Stimulated activated CD4-positive, alpha-beta T cell treated with anti-CD3 and anti-CD28 coated beads, Interleukin-4, amount 100 ng/mL, for 24 hours (primary cell): Measurements from ENCODE around the gene ADAMTS2.

Experiments
- DNase-seq: peaks from one replicate; pipeline ENCODE4 v3.0.0-alpha.2; 2020

ADAMTS2 gene

GRCh38 chr5:179343021-179343718 is 2.1 kb downstream of the ADAMTS2 start:
- DNase-seq = no peak

DNA sequence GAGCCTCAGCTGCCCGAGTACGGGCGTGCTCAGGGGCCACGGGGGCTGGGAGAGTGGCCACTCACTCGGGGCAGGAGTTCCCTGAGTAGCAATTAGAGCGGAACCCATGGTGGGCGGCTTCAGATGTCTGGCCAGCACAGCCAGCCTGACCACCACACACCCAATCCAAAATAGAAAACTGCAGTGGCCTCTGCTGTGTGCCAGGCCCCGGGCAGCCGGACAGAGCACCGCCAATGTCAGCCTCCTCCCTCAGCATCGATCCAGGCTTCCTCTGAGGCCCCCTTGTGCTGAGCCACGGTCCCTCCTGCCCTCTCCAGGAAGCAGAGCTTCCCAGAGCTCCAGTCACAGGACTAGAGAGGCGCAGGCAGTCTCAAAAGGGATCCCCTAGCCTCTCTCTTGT is 2.7 kb downstream of the ADAMTS2 start:
- DNase-seq = no peak

DNA sequence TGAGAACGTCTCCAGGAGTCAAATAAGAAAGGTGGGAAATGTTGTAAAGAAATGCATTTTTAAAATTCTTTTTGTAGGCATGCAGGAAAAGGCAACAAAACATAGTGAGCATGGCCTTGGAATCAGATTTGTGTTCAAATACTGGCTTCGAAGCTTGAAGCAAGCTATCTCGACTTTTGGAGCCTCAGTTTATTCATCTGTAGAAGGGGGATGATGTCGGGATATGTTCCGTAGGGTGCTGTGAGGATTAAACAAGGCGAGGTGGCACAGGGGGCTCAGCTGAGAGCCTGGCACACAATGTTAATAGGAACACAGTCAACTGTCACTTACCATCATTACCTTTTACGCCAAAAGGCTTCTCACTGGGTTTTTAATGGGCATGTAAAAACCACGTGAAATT is 4.8 kb downstream of the ADAMTS2 start:
- DNase-seq = no peak

GRCh38 chr5:179339996-179340395 is 5.3 kb downstream of the ADAMTS2 start:
- no peak for DNase-seq

- no peak for DNase-seq
Observed at GRCh38 chr5:179339081-179339480, 6.2 kb downstream of the ADAMTS2 start.

DNA sequence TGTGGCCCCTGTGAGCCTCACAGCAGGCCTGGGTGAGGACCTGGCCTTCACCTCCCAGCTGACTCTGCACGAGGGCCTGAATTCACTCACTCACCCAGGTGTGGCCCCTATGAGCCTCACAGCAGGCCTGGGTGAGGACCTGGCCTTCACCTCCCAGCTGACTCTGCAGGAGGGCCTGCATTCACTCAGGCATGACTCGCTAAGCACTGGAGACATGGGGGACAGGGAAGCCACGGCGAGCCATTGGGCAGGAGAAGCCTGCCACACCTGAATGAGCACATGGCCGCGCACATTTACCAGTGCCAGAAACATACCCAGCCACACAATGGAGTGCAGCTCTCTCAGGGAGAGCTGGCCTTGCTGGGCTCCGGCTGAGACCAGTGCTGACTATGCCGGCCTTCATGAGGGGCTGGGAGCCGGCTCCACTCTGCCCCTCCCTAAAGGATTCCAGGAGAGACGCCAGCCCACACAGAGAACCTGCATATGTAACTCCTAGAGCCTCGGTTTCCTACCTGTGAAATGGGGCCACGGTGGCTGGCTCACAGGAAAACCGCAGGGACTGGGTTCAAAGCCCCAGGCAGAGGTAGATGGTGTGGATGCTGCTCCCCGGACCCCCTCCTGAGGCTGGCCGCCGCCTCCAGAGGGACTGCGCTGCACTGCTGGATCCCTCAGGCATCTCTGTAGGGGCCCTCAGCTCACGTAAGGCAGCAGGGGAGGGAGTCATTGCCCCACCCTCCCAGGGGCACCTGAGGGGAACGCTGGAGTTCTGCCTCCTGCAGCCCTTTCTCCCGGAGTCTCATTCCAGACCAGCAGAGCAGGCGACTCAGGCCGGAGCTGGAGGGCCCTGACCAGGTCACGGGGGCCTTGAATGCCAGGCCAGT is 7.2 kb downstream of the ADAMTS2 start:
- no peak for DNase-seq

DNA sequence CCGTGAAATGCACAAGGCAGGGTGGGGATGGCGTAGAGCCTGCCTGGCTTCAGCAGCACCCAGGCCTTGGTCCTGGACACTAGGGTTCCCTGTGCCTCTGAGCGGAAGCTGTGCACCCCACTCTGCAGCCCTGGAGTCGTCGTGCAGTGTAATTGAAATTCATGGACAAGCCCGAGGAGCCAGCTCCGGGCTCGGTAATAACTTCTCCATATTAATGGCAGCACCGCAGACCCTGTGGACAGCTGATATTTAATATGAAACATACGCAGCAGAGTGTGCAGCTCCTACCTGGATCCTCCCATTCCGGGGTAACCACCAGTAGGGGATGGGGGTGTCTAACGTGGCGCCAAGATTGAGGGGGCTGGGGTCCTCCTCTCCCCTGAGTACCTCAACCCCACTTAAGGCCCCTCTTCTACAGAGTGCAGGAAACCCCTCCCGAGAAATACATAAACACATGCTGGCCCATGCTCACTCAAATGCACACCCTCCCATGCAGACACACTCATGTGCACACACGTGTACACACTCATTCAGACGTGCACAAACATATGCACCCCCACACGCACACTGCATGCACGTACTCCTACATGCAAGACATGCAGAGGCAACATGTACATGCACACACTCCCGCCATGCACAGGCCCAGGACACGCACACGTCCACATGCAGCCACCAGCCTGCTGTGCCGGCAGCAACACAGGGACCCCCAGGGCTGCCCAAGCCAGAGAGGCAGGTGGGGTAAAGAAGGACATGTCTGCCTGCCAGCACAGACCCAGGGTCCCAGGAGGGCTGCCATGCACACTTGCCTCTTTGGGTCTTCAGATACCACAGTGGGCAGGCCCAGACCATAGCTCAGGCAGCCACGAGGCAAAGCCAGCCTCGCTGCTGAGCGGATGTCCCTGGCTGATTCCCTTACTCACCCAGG is 8.1 kb downstream of the ADAMTS2 start:
- DNase-seq = no peak

DNA sequence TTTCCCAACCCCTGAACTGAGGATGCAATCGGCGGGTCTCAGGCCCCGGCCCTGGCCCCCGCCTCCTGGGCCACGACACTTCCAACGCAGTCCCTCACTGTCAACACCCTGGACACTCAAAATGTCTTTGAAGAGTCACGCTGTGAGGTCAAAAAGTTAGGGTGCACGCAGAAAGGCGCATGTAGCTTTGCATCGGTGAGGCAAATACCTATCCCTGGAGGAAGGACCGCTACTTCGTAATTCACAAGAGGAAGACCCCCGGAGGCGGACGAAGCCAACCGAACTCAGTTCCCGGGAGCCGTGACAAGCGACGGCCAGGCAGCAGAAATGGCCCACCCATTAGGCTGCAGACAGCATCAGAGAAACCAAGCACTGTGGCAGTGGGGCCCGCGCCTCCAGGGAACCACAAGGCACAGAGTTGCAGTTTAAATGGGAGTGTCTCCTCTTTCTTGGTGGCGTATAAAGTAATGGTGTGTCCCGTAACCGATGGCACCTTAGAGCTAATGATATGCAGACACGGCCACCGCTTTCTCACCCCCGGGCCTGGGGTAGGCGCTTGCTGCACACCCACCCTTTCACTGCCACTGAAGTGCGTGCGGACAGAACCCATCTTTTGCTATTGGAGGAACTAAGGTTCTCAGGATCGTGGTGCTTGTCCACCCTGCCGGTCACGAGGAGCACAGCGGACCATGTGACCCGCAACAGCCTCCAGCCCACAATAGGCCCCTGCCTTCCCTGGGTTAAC is 9.0 kb downstream of the ADAMTS2 start:
- no peak for DNase-seq

DNA sequence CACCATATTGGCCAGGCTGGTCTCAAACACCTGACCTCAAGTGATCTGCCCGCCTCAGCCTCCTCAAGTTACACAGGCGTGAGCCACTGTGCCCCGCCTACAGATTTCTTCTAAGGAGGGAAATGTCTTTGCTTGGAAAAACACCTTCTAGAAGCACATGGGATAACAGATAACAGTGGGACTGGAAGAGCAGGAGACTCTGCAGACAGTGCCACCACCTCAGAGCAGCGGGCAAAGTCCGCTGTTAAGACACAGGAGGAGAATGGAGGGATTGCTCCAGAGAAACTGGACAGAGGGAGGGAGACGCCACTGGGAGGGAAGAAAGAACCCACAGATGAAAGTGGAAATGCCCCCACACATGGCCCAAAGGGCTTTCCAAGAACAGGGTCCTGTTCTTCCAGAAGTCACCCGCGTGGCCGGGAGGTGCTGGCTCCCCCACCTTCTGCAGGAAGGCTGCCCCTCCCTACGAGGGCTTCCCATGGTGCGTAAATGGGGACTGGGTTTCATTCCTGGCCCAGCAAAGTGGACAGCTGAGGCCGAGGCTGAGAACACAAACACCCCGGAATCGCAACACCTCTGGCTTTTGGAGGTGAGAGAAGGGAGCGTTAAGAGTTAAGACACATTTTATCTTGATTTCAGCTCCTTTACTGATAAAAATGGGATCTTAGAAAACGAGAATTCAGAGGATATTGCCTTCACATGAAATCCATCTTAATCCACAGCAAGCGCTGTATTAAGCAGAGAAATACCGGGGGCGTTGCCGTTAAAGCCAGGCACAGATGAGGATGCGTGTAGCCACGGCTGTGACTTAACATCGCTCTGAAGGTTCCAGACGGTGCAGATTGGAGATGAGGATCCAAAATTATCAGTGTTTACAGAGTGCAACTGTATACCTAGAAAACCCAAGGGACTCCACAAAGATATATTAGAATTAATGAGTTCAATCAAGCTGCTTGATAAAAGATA is 11.2 kb downstream of the ADAMTS2 start:
- no peak for DNase-seq

DNA sequence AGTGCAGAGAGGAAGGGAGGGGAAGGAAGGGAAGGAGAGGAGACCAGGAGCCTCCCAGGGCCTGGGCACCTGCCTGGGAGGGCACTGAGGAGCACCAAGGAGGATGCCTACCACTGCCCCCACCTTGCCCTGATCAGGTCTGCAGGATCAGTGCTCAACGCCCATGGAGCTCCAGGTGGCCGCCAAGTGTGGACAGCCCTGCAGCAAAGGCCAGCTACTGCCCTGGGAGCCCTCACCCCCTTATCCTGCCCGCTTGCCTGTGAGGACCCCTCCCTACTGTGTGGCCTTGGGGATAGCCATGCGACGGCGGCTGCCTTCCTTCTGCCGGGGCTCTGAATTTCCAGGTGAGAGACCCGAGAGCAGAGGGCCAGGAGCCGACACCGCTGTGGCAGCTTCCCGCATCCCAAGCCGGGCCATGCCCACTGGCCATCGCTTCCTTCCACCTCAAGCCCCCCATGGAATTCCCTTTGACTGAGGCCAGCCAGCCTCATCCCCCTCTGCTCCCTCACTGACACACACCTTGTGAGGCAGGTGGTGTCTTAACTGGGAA is 12.4 kb downstream of the ADAMTS2 start:
- DNase-seq = no peak

- DNase-seq = no peak
Observed at GRCh38 chr5:179331591-179332375, 13.5 kb downstream of the ADAMTS2 start.

GRCh38 chr5:179330186-179330900 is 14.9 kb downstream of the ADAMTS2 start:
- no peak for DNase-seq

DNA sequence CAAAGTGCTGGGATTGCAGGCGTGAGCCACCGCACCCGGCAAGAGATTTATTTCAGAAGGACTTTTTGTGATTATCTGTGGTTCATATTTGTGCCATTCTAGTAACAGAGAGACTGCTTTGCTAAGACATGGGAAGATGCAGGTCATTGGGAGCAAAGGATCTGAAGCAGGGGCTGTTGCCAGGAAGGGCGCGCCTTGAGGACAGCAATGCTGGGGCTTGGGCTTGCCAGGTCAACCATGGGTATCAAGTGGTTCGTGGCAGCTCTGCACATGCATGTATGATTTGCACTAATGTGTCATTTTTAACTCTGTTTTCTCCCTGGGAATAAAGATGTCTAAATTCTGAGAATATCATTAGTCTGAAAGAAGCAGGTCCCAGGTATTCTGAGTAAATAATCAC is 17.0 kb downstream of the ADAMTS2 start:
- DNase-seq = no peak

DNA sequence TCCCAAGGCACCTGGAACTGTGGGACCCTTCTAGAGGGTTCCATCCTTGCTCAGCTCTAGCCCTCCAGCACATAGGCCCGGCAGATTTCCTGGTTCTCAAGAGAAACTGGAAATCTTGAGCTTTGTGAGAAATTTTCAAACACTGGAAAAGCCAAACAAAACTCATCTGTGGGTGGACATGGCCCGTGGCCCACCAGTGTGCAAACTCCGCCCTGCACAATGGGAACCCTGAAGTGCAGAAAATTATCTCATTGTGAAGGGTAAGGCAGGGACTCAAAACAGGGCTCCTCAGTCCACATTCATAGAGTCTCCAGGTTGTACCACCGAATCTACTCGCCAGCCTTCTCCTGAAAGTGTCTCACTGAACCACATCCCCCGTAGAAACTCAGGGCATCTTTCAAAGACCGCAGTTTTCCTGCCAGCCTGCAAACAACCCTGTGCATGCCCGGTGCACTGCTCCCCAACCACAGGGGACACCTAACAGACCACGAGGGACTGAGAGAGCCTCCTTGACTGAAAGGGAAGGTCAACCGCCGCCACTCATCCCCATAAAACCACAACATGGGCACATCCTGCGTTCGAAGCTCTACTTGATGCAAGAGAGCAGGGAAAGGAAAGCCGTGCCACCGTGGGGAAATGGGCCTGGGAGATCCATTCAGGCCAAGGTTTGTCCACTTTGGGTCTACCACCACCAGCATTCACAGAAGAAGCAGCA is 18.1 kb downstream of the ADAMTS2 start:
- DNase-seq = no peak

GRCh38 chr5:179326122-179326927 is 18.9 kb downstream of the ADAMTS2 start:
- no peak for DNase-seq

GRCh38 chr5:179325296-179326031 is 19.8 kb downstream of the ADAMTS2 start:
- DNase-seq = no peak

DNA sequence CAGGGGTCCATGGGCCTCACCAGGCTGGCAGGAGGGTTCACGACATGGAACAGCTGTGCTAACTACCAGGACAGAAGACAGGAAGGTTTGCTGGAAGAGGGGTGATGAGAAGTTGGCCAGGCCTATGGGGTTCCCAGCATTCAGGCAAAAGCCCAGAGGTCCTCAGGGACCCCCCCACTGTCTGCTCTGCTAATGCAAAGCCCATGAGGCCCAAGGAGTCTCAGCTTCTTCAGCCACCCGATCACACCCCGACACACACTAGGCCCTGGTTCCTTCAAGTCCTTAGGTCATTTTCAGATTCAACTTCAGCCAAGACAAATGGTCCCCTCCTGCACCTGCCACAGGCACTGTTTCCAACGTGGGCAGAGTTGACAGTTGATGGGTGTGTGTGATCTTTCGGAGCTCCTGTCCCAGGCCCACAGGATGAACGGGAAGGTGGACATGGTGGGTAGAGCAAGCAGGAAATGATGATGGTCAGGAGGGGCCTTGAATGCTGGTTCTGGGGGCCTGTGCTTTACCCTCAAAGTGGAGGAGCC is 20.4 kb downstream of the ADAMTS2 start:
- DNase-seq = no peak
